NCI-H1436 (cell line): ENCODE data around the gene SYNGR2.
"Not testable (repeated sequence)": the region's sequence is repeated elsewhere in the genome, so short reads cannot be mapped to it uniquely, and the experiment has no call there.

ENCODE experiments used
- DNase-seq: peaks from one replicate; lab custom pipeline; 2025; lab: John Stamatoyannopoulos, UW

Gene SYNGR2

GRCh38 chr17:78171591-78172248 is 3.3 kb downstream of the SYNGR2 start:
- not testable (repeated sequence) for DNase-seq

DNA sequence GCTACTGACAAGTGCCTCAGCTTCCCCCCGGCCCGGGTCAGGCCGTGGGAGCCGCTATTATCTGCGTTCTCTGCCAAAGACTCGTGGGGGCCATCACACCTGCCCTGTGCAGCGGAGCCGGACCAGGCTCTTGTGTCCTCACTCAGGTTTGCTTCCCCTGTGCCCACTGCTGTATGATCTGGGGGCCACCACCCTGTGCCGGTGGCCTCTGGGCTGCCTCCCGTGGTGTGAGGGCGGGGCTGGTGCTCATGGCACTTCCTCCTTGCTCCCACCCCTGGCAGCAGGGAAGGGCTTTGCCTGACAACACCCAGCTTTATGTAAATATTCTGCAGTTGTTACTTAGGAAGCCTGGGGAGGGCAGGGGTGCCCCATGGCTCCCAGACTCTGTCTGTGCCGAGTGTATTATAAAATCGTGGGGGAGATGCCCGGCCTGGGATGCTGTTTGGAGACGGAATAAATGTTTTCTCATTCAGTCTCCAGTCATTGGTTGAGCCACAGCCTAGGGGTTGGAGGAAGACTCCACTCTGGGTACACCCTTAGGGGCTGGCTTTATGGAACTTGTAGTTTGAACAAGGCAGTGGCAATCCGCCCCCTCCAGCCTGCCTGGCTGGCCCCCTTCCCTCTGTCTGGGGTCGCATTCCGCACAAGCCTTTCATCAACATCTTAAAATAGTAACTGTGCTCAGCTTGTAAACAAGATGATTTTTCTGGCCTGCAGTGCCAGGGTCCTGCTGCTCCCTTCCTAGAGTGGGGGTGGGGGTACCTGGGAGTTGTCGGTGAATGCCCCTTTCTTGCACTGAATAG is 4.1 kb downstream of the SYNGR2 start:
- DNase-seq = no peak

- no peak for DNase-seq
Measured at GRCh38 chr17:78173097-78173715, 4.8 kb downstream of the SYNGR2 start.

GRCh38 chr17:78174346-78174869 is 6.0 kb downstream of the SYNGR2 start:
- DNase-seq = no peak

- DNase-seq = no peak
Measured at GRCh38 chr17:78174870-78175642, 6.7 kb downstream of the SYNGR2 start.

GRCh38 chr17:78175643-78175981 is 7.2 kb downstream of the SYNGR2 start:
- no peak for DNase-seq

DNA sequence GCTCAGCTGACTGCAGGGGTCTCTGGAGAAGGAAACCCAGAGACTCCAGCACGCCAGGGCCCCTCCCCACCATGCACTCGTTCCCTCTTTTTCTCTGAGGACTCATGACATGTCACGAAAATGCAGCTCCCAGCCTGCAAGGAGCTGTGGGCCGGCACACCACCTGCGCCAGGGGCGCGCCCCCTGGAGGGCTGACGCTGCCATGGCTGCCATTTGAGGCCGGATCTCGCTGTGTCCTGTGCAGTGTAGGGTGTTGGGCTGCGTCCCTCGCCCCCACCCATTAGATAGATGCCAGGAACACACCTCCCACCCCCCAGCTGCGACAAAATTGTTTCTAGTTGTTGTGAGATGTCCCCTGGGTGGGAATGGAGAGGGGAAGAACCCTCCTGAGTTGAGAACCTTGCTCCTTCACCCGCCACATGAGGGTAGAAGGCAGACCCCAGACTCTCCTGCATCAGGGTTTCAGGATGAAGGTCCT is 8.2 kb downstream of the SYNGR2 start:
- peak; percentile 28 for DNase-seq

DNA sequence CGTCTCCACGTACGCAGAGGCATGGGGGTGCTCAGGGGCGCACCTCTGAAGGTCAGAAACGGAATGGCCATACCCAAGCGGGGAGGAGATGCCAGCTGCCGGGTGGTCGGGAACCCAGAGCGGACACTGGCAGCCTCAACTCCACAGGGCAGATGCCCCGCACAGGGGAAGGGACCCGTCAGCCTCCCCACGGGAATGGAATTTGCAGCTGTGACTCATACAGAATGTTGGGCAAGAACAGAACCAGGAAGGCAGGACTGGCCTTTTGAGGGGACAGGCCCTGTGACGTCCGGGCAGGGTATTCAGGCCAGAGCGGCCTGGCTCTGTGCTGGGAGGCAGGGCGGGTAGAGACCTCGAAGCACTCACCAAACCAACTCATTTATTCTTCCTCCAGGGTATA is 11.0 kb downstream of the SYNGR2 start:
- DNase-seq = no peak

- DNase-seq = no peak
Measured at GRCh38 chr17:78180083-78180482, 11.7 kb downstream of the SYNGR2 start.

DNA sequence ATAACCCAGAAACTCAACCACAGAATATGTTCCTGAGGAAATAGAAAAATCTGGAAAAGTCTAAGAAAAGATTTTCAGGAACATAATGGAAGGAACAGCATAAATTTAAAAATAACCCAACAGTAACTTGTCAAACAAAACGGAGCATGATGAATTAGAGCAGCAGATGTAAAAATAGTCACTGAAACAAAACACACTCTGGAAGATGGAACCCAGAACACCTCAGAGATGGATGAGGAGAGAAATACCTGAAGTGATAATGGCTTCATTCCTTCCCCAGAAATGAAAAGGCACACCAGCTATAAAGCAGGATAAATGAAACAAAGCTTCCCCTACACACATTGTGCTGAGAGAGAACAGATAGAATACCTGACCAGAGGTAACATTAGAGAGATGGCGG is 12.1 kb downstream of the SYNGR2 start:
- DNase-seq = no peak

DNA sequence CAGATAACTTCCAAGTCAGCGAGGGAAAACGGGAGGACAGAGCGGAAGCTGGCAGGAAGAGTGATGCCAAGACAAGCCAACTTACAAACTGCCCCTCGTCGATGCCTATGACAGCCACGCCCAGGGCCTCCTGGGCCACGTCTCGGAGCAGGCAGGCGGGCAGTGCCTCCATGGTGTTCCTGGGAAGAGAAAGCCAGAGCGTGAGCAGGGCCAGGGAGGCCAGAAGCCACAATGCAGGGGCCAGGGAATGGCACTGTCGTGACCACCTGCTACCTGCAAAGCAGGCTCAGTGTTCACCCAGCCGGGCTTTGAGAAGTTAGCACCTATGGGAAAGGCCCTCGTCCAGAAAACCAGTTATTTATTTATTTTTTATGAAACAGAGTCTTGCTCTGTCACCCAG is 14.1 kb downstream of the SYNGR2 start:
- DNase-seq = no peak

DNA sequence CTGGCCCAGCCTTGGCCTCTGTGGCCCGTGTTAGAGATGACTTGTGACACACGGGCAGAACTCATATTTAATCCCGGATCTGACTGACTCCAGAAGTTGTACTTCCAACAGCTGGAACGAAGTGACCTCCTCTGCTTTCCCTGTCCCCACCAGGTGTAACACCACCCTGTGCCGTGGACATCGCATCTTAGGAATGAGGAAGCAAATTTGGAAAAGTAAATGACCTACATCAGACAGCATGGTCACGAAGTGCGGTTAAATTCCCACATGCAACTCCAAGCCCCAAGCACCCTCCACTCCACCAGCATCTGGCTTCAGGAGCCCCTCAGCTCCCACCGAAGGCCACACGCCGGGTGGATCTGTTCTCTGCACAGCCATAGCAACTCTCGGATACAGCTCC is 15.5 kb downstream of the SYNGR2 start:
- no peak for DNase-seq

DNA sequence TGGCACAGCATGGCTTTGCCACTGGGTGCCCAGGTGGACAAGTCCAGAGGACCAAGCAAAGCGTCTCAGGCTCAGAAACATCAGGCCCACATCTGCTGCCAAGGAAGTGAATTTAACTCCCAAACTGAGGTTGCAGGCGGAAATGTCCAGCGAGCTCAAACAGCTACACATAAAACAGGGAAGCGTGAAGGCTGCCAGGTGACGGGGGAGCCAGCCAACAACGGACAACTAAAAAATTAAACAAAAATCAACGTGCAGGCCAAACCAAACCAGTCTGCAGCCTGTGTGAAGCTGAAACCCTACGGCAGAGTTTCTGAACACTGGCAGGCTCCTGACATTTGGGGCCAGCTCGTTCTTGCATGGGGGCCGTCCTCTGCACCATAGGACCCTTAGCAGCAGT is 16.0 kb downstream of the SYNGR2 start:
- no peak for DNase-seq

DNA sequence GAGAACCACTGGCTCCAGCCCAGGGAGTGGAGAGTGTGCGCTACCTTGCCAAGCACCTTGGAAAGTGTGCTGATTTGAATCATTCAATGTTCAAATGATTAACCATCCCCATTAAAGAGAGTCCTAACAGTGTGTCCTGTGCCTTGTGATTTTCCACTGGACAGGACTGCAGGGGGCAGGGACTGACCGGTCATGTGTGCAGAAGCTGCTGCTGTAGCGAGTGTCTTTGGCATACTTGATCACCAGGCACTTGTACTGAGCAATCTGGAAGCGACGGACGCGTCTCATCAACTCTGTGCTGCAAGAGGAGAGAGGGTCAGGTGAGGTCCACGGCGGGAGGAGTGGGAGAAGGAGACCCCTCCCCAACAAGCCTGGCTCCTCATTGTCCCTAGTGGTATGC is 16.5 kb downstream of the SYNGR2 start:
- no peak for DNase-seq

DNA sequence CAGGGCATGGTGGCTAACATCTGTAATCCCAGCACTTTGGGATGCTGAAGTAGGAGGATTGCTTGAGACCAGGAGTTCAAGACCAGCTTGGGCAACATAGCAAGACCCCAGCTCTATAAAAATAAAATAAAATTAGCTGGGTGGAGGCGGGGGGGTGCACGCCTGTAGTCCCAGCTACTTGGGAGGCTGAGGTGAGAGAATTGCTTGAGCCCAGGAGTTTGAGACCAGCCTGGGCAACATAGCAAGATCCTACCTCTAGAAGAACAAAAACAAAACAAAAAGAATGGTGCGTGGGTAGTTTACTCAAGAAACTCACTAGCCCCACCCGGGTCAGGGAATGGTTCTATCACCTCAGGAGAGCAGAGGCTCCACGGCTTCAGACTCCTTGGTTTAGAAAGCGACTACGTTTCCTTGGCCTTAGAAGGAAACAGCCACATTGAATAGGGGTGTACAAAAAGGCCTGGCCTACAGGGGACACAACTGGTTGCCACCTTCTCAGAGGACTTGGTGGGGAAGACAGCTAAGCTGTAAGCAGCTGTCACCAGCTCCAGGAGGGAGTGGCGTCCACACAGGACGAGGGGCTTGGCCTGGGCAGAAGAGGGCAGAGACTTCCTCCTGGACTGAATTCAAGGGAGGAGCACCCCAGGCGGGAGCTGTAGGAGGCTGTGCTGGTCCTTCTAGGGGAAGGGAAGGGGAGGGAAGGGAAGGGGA is 17.8 kb downstream of the SYNGR2 start:
- DNase-seq = no peak

DNA sequence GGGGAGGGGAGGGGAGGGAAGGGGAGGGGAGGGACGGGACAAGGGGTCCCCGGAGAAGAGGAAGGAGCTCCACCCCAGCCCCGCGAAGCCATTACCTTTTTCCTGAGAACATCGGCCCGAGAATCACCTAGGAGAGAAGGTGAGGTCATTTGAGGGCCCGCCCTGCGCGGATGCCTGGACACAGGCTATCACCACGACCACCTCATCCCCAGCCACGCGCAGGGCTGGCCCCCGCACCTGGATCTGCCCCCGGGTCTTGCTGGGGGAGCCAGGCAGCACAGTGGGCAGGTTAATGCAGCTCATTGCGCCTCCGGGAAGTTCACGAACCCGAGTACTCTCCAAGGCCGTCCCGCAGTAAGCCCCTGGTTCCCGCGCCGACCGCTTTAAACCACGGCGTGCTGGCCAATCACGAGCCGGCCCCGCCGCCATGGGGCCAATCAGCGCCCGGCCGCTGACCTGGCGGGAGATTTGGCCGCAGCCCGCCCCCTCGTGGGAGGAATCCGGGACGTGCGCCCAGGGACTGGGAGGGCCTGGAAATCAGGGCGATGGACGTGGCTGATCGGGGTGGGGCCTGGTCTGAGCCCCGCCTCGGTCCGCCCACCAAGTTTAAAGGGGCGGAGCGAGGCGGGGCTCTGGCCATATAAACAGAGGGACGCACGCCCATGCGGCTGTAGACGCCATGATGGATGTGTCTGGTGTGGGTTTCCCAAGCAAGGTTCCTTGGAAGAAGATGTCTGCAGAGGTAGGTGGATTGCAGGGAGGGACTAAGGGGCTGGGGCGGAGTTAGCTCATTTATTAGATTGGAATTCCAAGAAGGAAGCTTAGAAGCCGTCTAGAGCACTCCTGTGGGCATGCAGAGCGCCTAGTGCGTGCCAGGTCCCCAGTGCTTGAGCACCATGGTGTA is 18.6 kb downstream of the SYNGR2 start, which contains the start of the genes AFMID and TK1:
Gene AFMID (plus strand): TSS at position 671 of the 904 bp plus-strand sequence. CDS start 9 bp downstream, at position 680.
Gene TK1 (minus strand): TSS at position 361 of the 904 bp plus-strand sequence. CDS start 58 bp downstream, at position 303.
- DNase-seq = peak; percentile 98

DNA sequence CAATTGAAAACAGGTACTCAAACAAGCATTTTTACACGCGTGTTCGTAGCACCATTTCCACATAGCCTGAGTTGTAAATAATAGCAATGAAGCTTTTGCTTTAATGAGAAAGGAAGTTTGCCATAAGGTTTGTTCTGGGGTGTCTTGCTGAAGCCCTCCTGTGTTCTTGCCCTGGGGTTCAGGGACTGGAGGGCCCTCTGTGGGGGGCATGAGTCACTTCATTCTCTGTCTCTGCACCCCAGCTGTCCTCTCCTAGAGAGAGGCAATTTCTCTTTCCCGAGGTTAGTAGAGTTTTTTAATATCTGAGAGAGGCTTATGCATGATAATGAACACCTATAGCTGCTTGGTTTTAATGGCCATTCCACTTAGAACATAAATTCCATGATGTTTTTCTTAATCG is 28.3 kb downstream of the SYNGR2 start:
- DNase-seq = no peak

DNA sequence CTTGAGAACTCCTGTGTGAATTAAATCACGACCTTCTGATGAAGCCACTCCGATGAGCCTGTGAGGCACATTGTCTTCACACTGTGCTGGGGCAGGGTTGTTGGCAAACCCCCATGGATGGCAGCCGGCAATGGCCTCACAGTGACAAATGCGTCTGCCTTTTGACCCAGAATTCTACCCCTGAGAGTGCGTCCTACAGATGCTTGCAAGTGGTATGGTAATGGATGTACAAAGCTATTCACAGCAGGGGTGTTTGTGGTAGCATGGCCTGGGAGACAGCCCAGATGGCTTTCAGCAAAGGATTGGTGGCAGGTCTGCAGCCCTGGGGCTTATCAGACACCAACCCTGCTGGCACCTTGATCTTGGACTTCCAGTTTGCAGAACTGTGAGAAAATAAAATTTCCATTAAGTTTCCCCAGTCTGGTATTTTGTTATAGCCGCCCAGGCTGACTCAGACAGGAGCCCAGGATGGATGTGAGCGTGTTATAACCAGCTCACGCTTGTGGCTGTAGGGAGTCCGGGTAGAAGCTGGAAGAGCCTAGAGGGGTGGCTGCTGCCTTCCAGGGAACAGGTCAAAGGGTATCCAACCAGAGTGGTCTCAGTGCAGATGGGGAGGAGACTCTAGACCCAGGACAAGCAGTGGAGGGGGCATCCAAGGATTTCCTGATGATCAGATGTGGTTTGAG is 28.9 kb downstream of the SYNGR2 start:
- no peak for DNase-seq

DNA sequence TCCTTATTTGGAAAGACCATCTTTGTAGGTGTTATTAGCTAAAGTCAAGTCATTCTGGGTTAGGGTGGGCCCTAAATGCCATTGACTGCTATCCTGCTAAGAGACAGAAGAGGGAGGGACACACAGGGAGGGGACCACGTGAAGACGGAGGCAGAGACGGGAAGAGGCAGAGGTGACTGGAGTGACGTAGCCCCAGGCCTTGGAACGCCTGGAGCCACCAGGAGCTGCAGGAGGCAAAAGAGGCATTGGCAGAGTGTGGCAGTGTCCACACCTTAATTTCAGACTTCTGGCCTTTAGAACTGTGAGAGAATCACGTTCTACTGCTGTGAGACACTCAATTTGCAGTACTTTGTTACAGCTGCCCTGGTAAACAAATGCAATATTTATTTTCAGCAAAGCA is 32.1 kb downstream of the SYNGR2 start:
- no peak for DNase-seq

DNA sequence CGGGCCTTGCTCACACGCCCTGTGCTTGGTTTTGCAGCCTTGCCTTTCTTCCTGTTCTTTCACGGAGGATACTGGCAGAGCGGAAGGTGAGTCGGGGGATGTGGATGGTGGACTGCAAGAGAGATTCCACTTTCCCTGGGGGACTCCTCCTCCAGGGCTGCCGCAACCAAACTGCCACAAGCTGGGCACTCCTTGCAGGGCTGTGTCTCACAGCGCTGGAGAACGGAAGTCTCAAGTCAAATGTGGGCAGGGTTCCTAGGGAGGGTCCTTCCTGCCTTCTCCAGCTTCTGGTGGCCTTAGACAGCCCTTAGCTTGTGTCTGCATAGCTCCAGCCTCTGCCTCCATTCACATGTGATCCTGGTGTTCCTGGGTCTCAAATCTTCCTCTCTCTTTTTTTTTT is 34.3 kb downstream of the SYNGR2 start:
- no peak for DNase-seq
